Epithelial cell of proximal tubule (primary cell): ENCODE measurements around the gene TCERG1. TPM values are rescaled to one million over a fixed set of nuclear protein-coding genes. Genes with fewer than 3 reads are reported as not detected.

Experiments
- DNase-seq: peaks from one replicate; pipeline ENCODE4 v3.0.0-alpha.2; 2011; ENCODE audit warnings: low read depth
- H3K4me3 ChIP-seq: 2 replicates; pipeline ENCODE4 v1.5.1; 2011; ENCODE audit warnings: low read depth, mild to moderate bottlenecking, low read length
- CTCF ChIP-seq: conservative IDR thresholded peaks from 2 replicates; pipeline ENCODE4 v1.5.1; 2012; ENCODE audit warnings: low read depth, mild to moderate bottlenecking, low read length
- total RNA-seq: library from RNA; depleted of rRNA; stranded (reverse); fragments of >200 nt; gene quantifications from 2 replicates; pipeline ENCODE4 v1.2.3, GENCODE V29; 2015

TCERG1 gene
- total RNA-seq, 1 donor from 2014 or later: 43.7 TPM

GRCh38 chr5:146529984-146530383 lies 82.9 kb downstream of the TCERG1 start:
- no peak for TF ChIP-seq CTCF
- no peak for DNase-seq
- H3K4me3 ChIP-seq: no peak overlapping the region

GRCh38 chr5:146533260-146533857 lies 86.2 kb downstream of the TCERG1 start:
- no peak overlapping the region for H3K4me3 ChIP-seq
- DNase-seq: no peak
- peak; percentile 88 for TF ChIP-seq CTCF

- TF ChIP-seq CTCF: no peak
- H3K4me3 ChIP-seq: no peak overlapping the region
- no peak for DNase-seq
Measured at GRCh38 chr5:146533882-146534281, 86.7 kb downstream of the TCERG1 start.

GRCh38 chr5:146538432-146538831 lies 91.3 kb downstream of the TCERG1 start:
- TF ChIP-seq CTCF: no peak
- no peak for DNase-seq
- no peak overlapping the region for H3K4me3 ChIP-seq

GRCh38 chr5:146539973-146540372 lies 92.8 kb downstream of the TCERG1 start:
- no peak overlapping the region for H3K4me3 ChIP-seq
- no peak for DNase-seq
- no peak for TF ChIP-seq CTCF

GRCh38 chr5:146540414-146540813 lies 93.3 kb downstream of the TCERG1 start:
- no peak overlapping the region for H3K4me3 ChIP-seq

More at GRCh38 chr5:146540414-146540813, 93.3 kb downstream of the TCERG1 start:
- no peak for TF ChIP-seq CTCF
- DNase-seq: no peak
